GM18861 (cell line): ENCODE results near the gene APC2.
"Not testable (repeated sequence)": the region's sequence is repeated elsewhere in the genome, so short reads cannot be mapped to it uniquely, and the experiment has no call there.

Experiments
- ATAC-seq: cut with Tn5 transposase; IDR thresholded peaks from one replicate; pipeline ENCODE4 v1.9.1; 2021; ENCODE audit not compliant: unreplicated experiment

Gene APC2

DNA sequence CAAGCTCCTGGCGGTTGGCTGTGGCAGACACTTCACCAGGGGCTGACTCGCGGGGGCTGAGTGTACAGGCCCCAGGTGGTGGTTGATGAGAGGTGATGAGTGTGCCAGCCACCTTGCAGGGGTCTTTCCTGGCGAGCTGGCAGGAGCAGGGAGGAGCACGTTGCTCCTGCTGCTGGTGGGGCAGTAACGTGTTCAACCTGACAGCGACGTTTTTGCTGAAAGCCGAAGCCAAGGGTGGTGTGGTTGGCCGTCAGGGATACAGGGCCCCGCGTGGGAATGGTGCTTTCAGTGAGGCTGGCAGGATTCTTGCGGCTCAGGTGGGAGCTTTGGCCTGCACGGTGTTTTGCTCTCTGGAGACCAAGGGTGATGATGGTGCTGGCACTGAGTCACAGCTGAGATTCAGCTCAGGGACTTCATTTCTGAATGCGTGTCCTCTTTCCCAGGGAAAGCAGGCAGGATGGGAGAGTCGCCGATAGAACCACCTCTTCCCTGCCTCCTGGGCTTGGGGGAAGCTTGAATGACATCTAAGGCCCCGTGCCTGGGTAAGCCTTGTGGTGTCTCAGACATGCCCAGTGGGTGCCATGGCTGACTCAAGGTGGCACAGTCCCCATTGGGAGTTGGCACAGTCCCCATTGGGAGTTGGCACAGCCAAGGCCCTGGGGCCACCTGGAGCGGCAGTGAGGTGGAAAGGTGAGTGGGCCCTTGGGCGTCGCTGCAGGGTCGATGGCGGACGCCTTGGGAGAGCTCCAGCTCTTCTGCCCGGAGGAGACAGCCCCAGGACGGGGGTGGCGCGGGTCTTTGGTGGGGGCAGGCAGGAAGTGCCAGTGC, 33.7 kb upstream of the APC2 start:
- no peak for ATAC-seq

DNA sequence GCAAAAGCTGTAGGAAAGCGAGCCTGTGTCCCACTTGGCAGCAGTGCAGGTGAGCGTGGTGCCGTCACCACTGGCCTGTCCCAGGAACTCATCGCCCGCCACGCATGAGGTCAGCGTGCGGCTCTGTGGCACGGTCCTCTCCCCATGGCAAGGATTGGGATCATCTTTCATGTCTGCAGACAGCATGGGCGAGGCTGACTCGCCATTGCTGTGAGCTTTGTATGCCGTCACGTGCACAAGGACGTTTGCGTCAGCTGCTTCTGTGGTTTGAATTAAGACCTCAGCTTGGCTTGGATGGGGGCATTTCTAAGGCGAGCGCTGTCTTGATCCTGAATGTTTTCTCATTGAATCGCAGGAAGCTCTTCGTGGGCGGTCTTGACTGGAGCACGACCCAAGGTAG, 32.8 kb upstream of the APC2 start:
- no peak for ATAC-seq

DNA sequence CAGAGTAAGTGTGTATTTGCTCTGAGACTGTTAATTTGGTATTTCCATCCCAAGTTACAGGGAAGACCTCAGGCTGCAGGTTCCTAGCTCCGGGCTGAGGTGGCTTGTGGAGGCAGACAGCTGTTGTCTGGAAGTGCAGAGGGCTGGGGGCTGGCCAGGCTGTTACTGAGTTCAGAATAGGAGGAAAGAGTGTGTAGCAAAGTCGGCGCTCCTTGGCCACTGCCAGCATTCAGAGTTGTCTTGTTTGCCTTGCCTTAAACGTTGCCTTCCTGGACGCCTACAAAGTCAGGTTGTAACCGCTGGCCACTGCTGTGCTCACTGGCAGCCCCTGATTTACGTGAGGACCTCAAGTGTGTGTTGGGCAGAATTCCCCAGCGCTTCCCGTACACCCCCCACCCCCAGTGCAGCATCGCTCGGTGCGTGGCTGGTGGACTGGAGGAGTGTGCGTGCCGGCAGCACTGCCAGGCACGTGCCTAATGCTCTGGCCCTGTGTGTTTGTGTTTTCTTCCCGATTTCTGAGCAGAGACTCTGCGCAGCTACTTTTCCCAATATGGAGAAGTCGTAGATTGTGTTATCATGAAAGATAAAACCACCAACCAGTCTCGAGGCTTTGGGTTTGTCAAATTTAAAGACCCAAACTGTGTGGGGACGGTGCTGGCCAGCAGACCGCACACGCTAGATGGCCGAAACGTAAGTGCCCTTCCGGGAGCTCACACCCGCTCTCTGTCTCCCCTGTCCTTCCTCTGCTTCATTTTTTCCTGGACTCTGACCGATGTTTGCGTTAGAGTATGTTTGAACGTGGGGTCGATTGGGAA, 32.0 kb upstream of the APC2 start:
- no peak for ATAC-seq

GRCh38 chr19:1418496-1418775, 31.5 kb upstream of the APC2 start:
- no peak for ATAC-seq

DNA sequence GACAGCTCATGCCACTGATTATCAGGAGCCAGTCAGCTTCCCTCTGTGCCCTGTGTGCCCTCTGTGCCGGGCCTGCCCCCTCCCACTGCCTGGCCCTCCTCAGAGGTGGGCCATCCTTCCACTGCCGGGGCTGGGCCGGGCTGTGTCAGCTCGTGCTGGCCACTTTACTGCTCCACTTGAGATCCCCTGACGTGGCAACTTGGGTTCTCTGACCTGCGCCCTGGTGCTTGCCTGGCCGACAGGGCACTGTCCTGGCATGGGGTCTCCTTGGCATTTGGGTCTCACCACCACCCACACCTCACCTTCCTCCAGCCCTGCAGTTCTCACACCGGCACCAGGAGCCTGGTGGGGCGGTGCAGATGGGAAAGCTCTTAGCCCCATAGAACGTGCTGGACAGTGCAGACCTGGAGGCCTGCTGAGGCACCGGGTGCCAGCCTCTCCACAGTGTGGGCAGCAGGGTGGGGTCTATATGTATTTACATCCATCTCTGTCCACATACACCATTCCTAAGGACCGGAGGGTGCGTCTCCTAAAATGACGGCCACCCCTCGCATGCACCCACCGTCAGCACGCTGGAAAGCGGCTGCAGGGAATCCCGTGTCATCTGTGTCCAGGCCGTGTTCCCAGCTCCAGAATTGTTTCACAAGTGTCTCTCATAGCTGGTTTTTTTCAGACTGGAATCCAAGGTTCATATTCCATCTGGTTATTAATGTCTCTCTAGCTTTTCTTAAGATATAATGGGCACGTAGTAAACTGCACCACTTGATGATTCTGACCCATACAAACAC, 30.8 kb upstream of the APC2 start:
- no peak for ATAC-seq

DNA sequence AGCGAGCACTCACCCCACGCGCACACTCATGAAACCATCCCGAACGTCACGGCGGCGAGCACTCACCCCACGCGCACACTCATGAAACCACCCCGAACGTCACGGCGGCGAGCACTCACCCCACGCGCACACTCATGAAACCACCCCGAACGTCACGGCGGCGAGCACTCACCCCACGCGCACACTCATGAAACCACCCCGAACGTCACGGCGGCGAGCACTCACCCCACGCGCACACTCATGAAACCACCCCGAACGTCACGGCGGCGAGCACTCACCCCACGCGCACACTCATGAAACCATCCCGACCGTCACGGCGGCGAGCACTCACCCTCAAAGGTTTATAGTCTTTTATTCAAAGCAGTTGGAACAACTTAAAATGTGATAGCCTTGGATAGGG, 29.8 kb upstream of the APC2 start:
- not testable (repeated sequence) for ATAC-seq

- no peak for ATAC-seq
Observed at GRCh38 chr19:1420590-1420989, 29.3 kb upstream of the APC2 start.

- ATAC-seq: no peak
Observed at GRCh38 chr19:1421218-1421957, 28.5 kb upstream of the APC2 start.

DNA sequence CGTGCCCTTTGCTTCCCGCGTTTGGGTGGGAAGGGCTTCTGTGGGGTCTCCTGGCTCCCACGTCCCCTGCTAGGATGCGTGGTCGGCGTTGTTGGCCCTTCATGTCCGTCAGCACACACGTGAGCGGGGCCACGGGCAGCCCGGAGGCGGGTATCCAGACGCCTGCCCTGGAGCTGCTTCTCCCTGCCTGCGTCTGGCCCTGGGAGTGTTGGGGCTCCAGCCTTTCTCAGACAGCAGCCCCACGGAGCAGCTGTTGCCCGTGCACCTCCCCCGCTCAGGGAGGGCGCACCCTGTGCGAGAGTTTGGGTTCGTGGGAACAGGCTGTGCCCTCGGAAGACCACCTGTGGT, 28.0 kb upstream of the APC2 start:
- no peak for ATAC-seq

GRCh38 chr19:1422360-1422759, 27.6 kb upstream of the APC2 start:
- ATAC-seq: no peak

DNA sequence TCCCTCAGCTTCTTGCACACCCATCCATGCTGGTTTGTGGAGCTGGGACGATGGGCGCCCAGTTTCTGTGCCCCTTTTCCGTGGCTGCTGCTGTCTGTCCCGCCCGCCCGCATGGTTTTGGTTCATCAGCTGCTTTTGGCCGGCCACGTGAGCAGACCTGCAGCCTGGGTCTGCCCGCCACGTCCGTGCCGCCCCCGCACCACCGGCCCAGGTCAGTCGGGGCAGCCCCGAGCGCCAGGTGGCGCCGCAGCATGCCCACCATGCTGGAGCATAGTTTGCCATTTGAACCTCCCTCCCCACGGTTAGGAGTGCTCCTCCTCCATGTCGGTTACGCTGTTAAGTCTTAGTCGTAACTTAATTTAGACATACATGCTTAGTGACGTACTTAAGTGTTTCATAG, 27.0 kb upstream of the APC2 start:
- ATAC-seq: no peak

GRCh38 chr19:1423436-1424191, 26.3 kb upstream of the APC2 start:
- ATAC-seq: no peak

DNA sequence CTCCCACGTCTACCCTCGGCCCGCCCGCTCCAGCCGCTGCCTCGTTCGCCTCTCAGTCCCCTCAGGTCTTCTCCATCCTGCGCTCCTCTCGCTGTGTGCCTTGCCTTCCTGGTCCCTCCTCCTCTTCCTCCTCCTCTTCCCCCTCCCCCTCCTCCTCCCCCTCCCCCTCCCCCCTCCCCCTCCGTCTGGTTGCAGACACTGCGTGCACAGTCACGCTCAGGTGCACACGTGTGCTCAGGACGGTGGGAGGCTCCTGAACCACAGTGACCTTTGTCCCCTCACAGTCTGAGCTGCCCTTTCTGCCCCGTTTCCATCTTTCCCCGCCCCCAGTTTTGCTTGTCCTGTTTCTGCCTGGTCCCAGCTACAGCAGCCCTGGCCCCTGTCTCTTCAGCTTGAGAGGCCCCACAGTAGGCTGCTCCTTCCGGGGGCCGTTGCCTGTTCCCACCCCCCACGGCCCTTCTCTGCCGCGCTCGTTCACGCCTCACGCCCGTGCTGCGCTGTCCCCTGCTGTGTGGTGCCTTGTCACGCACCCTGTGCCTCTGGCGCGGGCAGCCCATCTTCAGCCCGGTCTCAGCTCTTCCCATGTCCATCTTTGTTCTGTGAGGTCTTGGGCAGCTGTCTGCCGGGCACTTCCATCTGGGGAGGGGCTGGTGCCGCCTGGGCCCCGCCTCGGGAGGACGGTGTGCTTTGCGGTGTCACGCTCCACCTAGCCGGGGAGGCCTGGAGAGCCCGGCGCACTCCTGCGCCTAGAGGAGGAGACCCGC, 25.5 kb upstream of the APC2 start:
- no peak for ATAC-seq

DNA sequence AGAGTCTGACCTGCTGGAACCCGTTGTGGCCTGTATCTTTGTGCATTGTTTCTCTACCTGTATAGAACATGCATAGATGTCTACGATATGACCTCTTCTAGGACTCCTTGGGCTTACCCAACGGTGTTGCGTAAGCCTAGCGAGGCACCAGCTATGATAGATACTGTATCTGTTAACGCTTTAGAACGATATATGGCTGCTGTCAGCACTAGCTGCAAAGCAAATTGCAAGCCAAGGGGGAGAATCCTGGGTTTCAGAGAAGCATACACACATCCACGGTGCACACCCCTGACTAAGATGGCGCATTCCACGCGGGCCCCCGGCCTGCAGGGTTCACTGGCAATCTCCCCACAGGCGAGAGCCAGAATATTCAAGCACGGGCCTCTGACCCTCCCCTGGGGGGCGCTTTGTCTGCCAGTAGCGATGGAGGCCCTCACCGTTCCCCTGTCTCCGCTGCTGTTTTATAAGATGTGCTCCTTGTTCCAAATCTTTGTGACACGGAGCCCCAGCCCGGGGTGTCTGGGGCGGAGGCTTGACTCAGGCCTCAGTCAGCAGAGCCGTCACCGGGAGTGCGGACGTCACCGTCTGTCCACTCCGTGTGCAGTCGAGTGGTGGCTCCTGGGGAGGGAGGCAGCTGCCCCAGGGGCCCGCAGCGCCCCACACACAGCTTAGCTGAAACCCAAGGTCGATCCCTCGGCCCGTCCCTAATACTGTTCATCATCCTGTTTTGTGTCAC, 24.7 kb upstream of the APC2 start:
- no peak for ATAC-seq

DNA sequence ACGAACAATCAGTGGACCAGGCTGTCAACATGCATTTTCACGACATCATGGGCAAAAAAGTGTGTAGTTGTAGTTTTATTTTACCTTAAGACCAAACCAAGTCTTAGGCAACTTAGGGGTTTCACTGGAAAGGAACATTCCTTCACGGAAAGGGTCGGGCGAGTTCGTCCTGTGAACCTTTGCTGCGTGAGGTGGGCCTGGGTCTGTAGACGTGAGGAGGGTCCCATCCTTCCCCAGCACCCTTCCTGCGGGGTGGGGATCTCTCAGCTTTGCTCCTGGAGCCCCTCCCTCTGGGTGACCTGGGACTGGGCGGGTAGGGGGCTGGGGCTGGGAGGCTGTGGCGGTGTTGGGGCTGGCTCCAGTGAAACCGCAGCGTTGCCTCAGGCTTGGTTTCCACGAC, 24.0 kb upstream of the APC2 start:
- no peak for ATAC-seq

DNA sequence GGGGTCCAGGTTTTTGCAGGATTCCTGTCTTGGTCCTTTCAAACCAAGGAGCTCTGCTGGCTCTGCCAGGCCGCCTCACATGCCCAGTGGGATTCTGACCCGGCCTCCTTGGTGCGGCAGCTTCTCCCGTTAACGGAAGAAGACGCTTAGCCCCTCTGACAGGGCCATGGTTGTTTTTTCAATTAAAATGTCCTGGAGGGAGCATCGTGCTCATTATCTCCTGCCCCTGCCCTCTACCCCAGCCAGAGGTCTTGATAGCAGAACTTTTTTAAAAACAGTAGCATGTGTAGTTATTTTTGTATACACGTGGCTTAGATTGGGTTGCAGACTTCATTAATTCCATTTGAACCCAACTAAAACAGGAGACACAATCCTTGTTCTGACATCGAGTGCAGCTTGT, 23.2 kb upstream of the APC2 start:
- ATAC-seq: no peak

DNA sequence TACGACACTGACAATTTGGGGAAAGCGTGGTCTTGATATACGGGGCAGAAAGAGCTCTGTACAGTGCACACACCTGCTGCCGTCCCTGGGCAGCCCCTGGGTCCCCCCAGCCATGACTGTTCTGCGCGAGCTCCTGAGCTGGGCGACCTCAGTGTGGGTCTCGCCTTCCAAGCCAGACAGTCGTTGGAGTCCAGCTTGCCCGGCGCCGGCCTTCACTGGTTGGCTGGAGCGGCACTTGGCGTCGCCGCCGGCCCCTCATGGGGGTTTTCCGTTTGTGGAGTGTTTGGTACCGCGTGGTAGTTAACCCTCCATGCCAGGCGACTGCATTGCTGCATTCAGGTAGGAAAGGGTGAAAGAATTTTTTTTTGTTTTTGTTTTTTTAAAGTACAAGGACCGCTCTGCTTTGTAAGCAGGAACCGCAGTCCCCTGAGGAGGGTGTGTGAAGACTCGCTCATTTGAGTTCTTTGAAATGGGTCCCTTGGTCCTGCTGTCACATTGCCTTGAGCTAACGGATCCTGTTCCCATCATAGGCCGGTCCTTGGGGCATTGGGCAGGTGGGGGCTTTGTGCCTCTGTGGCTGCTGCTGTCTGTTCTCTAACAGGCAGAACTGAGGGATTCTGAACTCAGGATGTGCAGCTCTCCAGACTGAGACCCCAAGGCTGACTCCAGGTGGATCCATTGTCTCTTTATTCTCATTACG, 22.6 kb upstream of the APC2 start:
- no peak for ATAC-seq

DNA sequence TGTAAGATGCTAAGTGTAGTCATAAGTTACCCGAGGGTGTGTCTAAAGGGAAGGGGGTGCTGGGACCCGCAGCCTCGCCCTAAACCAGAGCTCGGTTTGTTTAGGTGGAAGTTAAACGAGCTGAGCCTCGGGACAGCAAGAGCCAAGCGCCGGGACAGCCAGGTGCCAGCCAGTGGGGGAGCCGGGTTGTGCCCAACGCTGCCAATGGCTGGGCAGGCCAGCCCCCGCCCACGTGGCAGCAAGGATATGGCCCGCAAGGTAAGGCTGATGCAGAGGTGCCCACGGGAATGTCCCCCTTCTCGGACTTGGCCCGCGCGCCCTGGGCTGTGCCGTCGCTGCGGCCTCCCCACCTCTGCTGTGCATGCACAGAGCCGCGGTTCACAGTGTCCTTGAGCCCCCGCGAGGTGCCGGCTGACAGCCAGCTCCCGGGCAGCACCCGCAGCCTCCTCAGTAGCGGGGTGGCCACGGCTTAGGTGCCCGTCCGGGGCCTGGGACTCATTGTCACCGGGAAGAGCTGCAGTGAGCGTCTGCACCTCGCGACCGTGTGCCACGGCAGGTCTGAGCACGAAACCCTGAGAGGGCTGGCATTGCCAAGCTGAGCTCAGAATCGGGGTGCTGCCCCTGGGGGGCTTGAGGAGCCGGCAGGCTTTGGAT, 21.1 kb upstream of the APC2 start:
- ATAC-seq: no peak
